Measurements from ENCODE around the gene IFNA8.
"Not testable (repeated sequence)": the region's sequence is repeated elsewhere in the genome, so short reads cannot be mapped to it uniquely, and the experiment has no call there.

IFNA8 gene

GRCh38 chr9:21440139-21440538, 31.2 kb downstream of the IFNA8 start, which contains the start of gene IFNA1:
Gene IFNA1, plus strand, starts transcription at chr9:21440439. Its CDS starts 69 bp downstream, at chr9:21440508.
- no peaks in the 10 kb centered on the region for H3K4me1 ChIP-seq
- H3K9me3 ChIP-seq = no peaks in the 10 kb centered on the region
- peaks cover 5% of the 10 kb centered on the region; the same call in 1 of the 2 replicates for H3K27me3 ChIP-seq (ENCODE audit: low read depth)
- H3K36me3 ChIP-seq (replicated peaks) = no peaks in the 10 kb centered on the region
- in situ Hi-C loops (cut with MboI; ENCODE audit: low sequenced_read_pairs) = no loop called here
- H3K4me3 ChIP-seq = no peak within 1 kb of the TSS
- DNase-seq (ENCODE audit: low spot score in 2 of 2) = no peak

- DNase-seq (ENCODE audit: low spot score in 2 of 2) = no peak
- Histone ChIP-seq H3K9me3 (no peaks in the 10 kb centered on the region), H3K4me3 (no peak overlapping the region), H3K27me3 (ENCODE audit: low read depth) (no peaks in the 10 kb centered on the region), H3K36me3 (replicated peaks) (no peaks in the 10 kb centered on the region), H3K4me1 (no peaks in the 10 kb centered on the region)
- in situ Hi-C loops (cut with MboI; ENCODE audit: low sequenced_read_pairs) = no loop called here
Measured at GRCh38 chr9:21443849-21444625, 35.1 kb downstream of the IFNA8 start.

GRCh38 chr9:21449312-21449711, 40.4 kb downstream of the IFNA8 start:
- H3K27me3 ChIP-seq (ENCODE audit: low read depth); DNase-seq (ENCODE audit: low spot score in 2 of 2); H3K9me3 ChIP-seq; H3K36me3 ChIP-seq (replicated peaks); H3K4me1 ChIP-seq; in situ Hi-C loops (cut with MboI; ENCODE audit: low sequenced_read_pairs); H3K4me3 ChIP-seq: not testable (repeated sequence)

- Histone ChIP-seq H3K4me3 (no peak overlapping the region), H3K9me3 (no peaks in the 10 kb centered on the region), H3K36me3 (replicated peaks) (no peaks in the 10 kb centered on the region), H3K27me3 (ENCODE audit: low read depth) (no peaks in the 10 kb centered on the region), H3K4me1 (no peaks in the 10 kb centered on the region)
- no peak for DNase-seq (ENCODE audit: low spot score in 2 of 2)
- in situ Hi-C loops (cut with MboI; ENCODE audit: low sequenced_read_pairs) = loop anchor here (25.0 kb wide), 1 partner anchor 336 kb away; no protein-coding TSS in a partner anchor
Measured at GRCh38 chr9:21450733-21451394, 41.9 kb downstream of the IFNA8 start.

GRCh38 chr9:21452681-21453080, 43.8 kb downstream of the IFNA8 start:
- DNase-seq (ENCODE audit: low spot score in 2 of 2) = no peak
- in situ Hi-C loops (cut with MboI; ENCODE audit: low sequenced_read_pairs) = loop anchor here (25.0 kb wide), 1 partner anchor 335 kb away; no protein-coding TSS in a partner anchor

GRCh38 chr9:21454149-21454548, 45.2 kb downstream of the IFNA8 start:
- no peaks in the 10 kb centered on the region for H3K27me3 ChIP-seq (ENCODE audit: low read depth)
- DNase-seq (ENCODE audit: low spot score in 2 of 2) = no peak
- no peaks in the 10 kb centered on the region for H3K36me3 ChIP-seq (replicated peaks)
- H3K9me3 ChIP-seq = no peaks in the 10 kb centered on the region
- H3K4me1 ChIP-seq = no peaks in the 10 kb centered on the region
- in situ Hi-C loops (cut with MboI; ENCODE audit: low sequenced_read_pairs) = loop anchor here (25.0 kb wide), 1 partner anchor 333 kb away; no protein-coding TSS in a partner anchor
- H3K4me3 ChIP-seq = no peak overlapping the region

More at GRCh38 chr9:21452681-21453080, 43.8 kb downstream of the IFNA8 start:
- no peak overlapping the region for H3K4me3 ChIP-seq
- H3K9me3 ChIP-seq = no peaks in the 10 kb centered on the region
- no peaks in the 10 kb centered on the region for H3K27me3 ChIP-seq (ENCODE audit: low read depth)
- H3K4me1 ChIP-seq = no peaks in the 10 kb centered on the region
- H3K36me3 ChIP-seq (replicated peaks) = no peaks in the 10 kb centered on the region

GRCh38 chr9:21455320-21455719, 46.4 kb downstream of the IFNA8 start:
- H3K36me3 ChIP-seq (replicated peaks) = no peaks in the 10 kb centered on the region
- in situ Hi-C loops (cut with MboI; ENCODE audit: low sequenced_read_pairs) = loop anchor here (25.0 kb wide), 1 partner anchor 332 kb away; no protein-coding TSS in a partner anchor
- H3K4me3 ChIP-seq = no peak overlapping the region
- H3K9me3 ChIP-seq = no peaks in the 10 kb centered on the region
- DNase-seq (ENCODE audit: low spot score in 2 of 2) = peak in 1 of 2 experiments; percentile 4
- no peaks in the 10 kb centered on the region for H3K4me1 ChIP-seq
- no peaks in the 10 kb centered on the region for H3K27me3 ChIP-seq (ENCODE audit: low read depth)

Measured in HAP-1 (cell line).